Loucy (cell line): ENCODE measurements around the gene YAP1.

ENCODE experiments used
- H2AFZ ChIP-seq: fragments of 200-600 bp; sonication (generic); 2 replicates; pipeline ENCODE4 v1.6.0; 2016; ENCODE audit warnings: antibody characterized with exemption, mild to moderate bottlenecking, low read length, moderate library complexity
- H3F3A ChIP-seq: fragments of 200-600 bp; 2 replicates; pipeline ENCODE4 v1.6.0; 2016; ENCODE audit warnings: antibody characterized with exemption, low read depth, mild to moderate bottlenecking
- H3K27me3 ChIP-seq: fragments of 200-600 bp; sonication (generic); 2 replicates; pipeline ENCODE4 v1.6.1; 2014; ENCODE audit warnings: low read length, mild to moderate bottlenecking; ENCODE audit not compliant: insufficient read depth, poor library complexity, severe bottlenecking
- H3K36me3 ChIP-seq: fragments of 200-600 bp; sonication (generic); 2 replicates; pipeline ENCODE4 v1.6.1; 2016; ENCODE audit warnings: low read length; ENCODE audit not compliant: insufficient read depth
- H3K4me1 ChIP-seq: fragments of 200-600 bp; sonication (generic); 2 replicates; pipeline ENCODE4 v1.5.1; 2014; ENCODE audit warnings: low read length, mild to moderate bottlenecking; ENCODE audit not compliant: insufficient read depth, poor library complexity, severe bottlenecking
- H3K4me2 ChIP-seq: fragments of 200-600 bp; sonication (generic); 2 replicates; pipeline ENCODE4 v1.6.0; 2014; ENCODE audit warnings: antibody characterized with exemption, low read length, low read depth, mild to moderate bottlenecking; ENCODE audit not compliant: poor library complexity, severe bottlenecking
- H3K4me3 ChIP-seq: fragments of 200-600 bp; sonication (generic); 2 replicates; pipeline ENCODE4 v1.5.1; 2014; ENCODE audit warnings: low read length, mild to moderate bottlenecking, mixed read lengths; ENCODE audit not compliant: poor library complexity, severe bottlenecking
- H3K79me2 ChIP-seq: fragments of 200-600 bp; sonication (generic); 2 replicates; pipeline ENCODE4 v1.6.1; 2014; ENCODE audit warnings: low read length; ENCODE audit not compliant: insufficient read depth
- H3K9ac ChIP-seq: fragments of 200-600 bp; sonication (generic); 2 replicates; pipeline ENCODE4 v1.6.0; 2014; ENCODE audit warnings: mild to moderate bottlenecking, low read depth, low read length, moderate library complexity; ENCODE audit not compliant: poor library complexity, severe bottlenecking
- H3K9me2 ChIP-seq: fragments of 200-600 bp; sonication (generic); replicated peaks from 2 replicates; pipeline ENCODE4 v1.6.1; 2016; ENCODE audit warnings: low read depth, low read length, mixed read lengths
- H3K9me3 ChIP-seq: fragments of 200-600 bp; sonication (generic); 2 replicates; pipeline ENCODE4 v1.6.1; 2014; ENCODE audit warnings: mild to moderate bottlenecking, antibody characterized with exemption, low read length, low read depth; ENCODE audit not compliant: insufficient read depth
- H4K20me1 ChIP-seq: fragments of 200-600 bp; sonication (generic); 2 replicates; pipeline ENCODE4 v1.6.0; 2014; ENCODE audit warnings: antibody characterized with exemption, low read length, mild to moderate bottlenecking; ENCODE audit not compliant: insufficient read depth, poor library complexity, severe bottlenecking
- CTCF ChIP-seq: fragments of 200-600 bp; sonication (generic); conservative IDR thresholded peaks from 2 replicates; pipeline ENCODE4 v1.5.1; 2014; ENCODE audit warnings: mild to moderate bottlenecking, antibody characterized with exemption, low read length
- EZH2phosphoT487 ChIP-seq: fragments of 200-600 bp; IDR thresholded peaks from 2 replicates; pipeline ENCODE4 v1.6.1; 2018; ENCODE audit warnings: antibody characterized with exemption, mild to moderate bottlenecking, moderate library complexity, borderline replicate concordance

The YAP1 gene

GRCh38 chr11:102172127-102172848 lies 62.0 kb downstream of the YAP1 start:
- Histone ChIP-seq H3K4me2 (no peak overlapping the region), H3F3A (no peaks in the 10 kb centered on the region)

GRCh38 chr11:102177126-102177525 lies 66.9 kb downstream of the YAP1 start:
- Histone ChIP-seq H3K4me3 (no peak overlapping the region), H3F3A (no peaks in the 10 kb centered on the region), H3K36me3 (no peaks in the 10 kb centered on the region), H3K79me2 (no peaks in the 10 kb centered on the region), H4K20me1 (no peaks in the 10 kb centered on the region), H3K4me2 (no peak overlapping the region), H2AFZ (no peak overlapping the region), H3K9me2 (no peaks in the 10 kb centered on the region), H3K4me1 (no peaks in the 10 kb centered on the region), H3K9me3 (no peaks in the 10 kb centered on the region), H3K27me3 (no peaks in the 10 kb centered on the region), H3K9ac (no peak overlapping the region)
- no peak for TF ChIP-seq EZH2phosphoT487
- TF ChIP-seq CTCF, result no peak

More at GRCh38 chr11:102172127-102172848, 62.0 kb downstream of the YAP1 start:
- Histone ChIP-seq H3K9me2 (no peaks in the 10 kb centered on the region), H3K9me3 (no peaks in the 10 kb centered on the region), H3K27me3 (no peaks in the 10 kb centered on the region), H3K36me3 (no peaks in the 10 kb centered on the region), H4K20me1 (no peaks in the 10 kb centered on the region), H3K4me3 (no peak overlapping the region), H3K9ac (no peak overlapping the region), H3K4me1 (no peaks in the 10 kb centered on the region), H3K79me2 (no peaks in the 10 kb centered on the region), H2AFZ (no peak overlapping the region)
- TF ChIP-seq EZH2phosphoT487, result no peak
- TF ChIP-seq CTCF, result no peak

GRCh38 chr11:102177974-102178631 lies 67.9 kb downstream of the YAP1 start:
- Histone ChIP-seq H3K79me2 (no peaks in the 10 kb centered on the region), H3K4me3 (no peak overlapping the region), H3K36me3 (no peaks in the 10 kb centered on the region), H3F3A (no peaks in the 10 kb centered on the region), H2AFZ (no peak overlapping the region), H3K9me2 (no peaks in the 10 kb centered on the region), H3K9me3 (no peaks in the 10 kb centered on the region), H3K27me3 (no peaks in the 10 kb centered on the region), H3K4me2 (no peak overlapping the region), H3K9ac (no peak overlapping the region), H3K4me1 (no peaks in the 10 kb centered on the region), H4K20me1 (no peaks in the 10 kb centered on the region)
- no peak for TF ChIP-seq EZH2phosphoT487
- no peak for TF ChIP-seq CTCF
